DOHH2 (cell line): ENCODE measurements around the gene PRKCZ.

Experiments
- H3F3A ChIP-seq: fragments of 200-600 bp; sonication (generic), shearing (Covaris generic); 2 replicates; pipeline ENCODE4 v1.6.0; 2016; ENCODE audit warnings: antibody characterized with exemption, mild to moderate bottlenecking; ENCODE audit not compliant: control insufficient read depth, insufficient read depth
- H3K27ac ChIP-seq: fragments of 200-600 bp; sonication (generic); 2 replicates; pipeline ENCODE4 v1.5.1; 2014; ENCODE audit warnings: low read depth, mild to moderate bottlenecking, low read length, moderate library complexity
- H3K27me3 ChIP-seq: fragments of 200-600 bp; sonication (generic); 2 replicates; pipeline ENCODE4 v1.6.1; 2014; ENCODE audit warnings: mild to moderate bottlenecking, low read length, mixed read lengths; ENCODE audit not compliant: control insufficient read depth
- H3K36me3 ChIP-seq: fragments of 200-600 bp; sonication (generic); 2 replicates; pipeline ENCODE4 v1.6.1; 2014; ENCODE audit warnings: mild to moderate bottlenecking, low read length, moderate library complexity, mixed read lengths; ENCODE audit not compliant: control insufficient read depth
- H3K4me1 ChIP-seq: fragments of 200-600 bp; sonication (generic); 2 replicates; pipeline ENCODE4 v1.6.1; 2014; ENCODE audit warnings: mild to moderate bottlenecking, low read length, mixed read lengths; ENCODE audit not compliant: control insufficient read depth
- H3K4me2 ChIP-seq: fragments of 200-600 bp; sonication (generic); 2 replicates; pipeline ENCODE4 v1.6.0; 2014; ENCODE audit warnings: mild to moderate bottlenecking, low read length, moderate library complexity
- H3K4me3 ChIP-seq: fragments of 200-600 bp; sonication (generic); 2 replicates; pipeline ENCODE4 v1.5.1; 2014; ENCODE audit warnings: mild to moderate bottlenecking, low read length, mixed read lengths
- H3K79me2 ChIP-seq: fragments of 200-600 bp; sonication (generic); 2 replicates; pipeline ENCODE4 v1.6.1; 2014; ENCODE audit warnings: mild to moderate bottlenecking, low read length, mixed read lengths; ENCODE audit not compliant: control insufficient read depth
- H3K9me2 ChIP-seq: fragments of 200-600 bp; sonication (generic); replicated peaks from 2 replicates; pipeline ENCODE4 v1.6.1; 2014; ENCODE audit warnings: mild to moderate bottlenecking, low read length, mixed read lengths; ENCODE audit not compliant: control insufficient read depth
- H3K9me3 ChIP-seq: fragments of 200-600 bp; sonication (generic); 2 replicates; pipeline ENCODE4 v1.6.1; 2014; ENCODE audit warnings: antibody characterized with exemption, low read length, mixed read lengths; ENCODE audit not compliant: control insufficient read depth, insufficient read depth
- H4K20me1 ChIP-seq: fragments of 200-600 bp; sonication (generic); 2 replicates; pipeline ENCODE4 v1.6.0; 2014; ENCODE audit warnings: low read depth, mild to moderate bottlenecking, antibody characterized with exemption, low read length, moderate library complexity; ENCODE audit not compliant: control insufficient read depth, insufficient read depth
- EZH2phosphoT487 ChIP-seq: fragments of 200-600 bp; sonication (generic); IDR thresholded peaks from 2 replicates; pipeline ENCODE4 v1.6.1; 2017; ENCODE audit warnings: borderline replicate concordance, mild to moderate bottlenecking, antibody characterized with exemption, low read length, moderate library complexity, mixed read lengths
- TF ChIP-seq, protein P1 (sequence below): fragments of 200-600 bp; sonication (generic); IDR thresholded peaks from one replicate; pipeline ENCODE4 v1.5.1; 2014; ENCODE audit warnings: antibody characterized with exemption, mild to moderate bottlenecking, low read depth, low read length; ENCODE audit not compliant: poor library complexity, severe bottlenecking

PRKCZ gene

DNA sequence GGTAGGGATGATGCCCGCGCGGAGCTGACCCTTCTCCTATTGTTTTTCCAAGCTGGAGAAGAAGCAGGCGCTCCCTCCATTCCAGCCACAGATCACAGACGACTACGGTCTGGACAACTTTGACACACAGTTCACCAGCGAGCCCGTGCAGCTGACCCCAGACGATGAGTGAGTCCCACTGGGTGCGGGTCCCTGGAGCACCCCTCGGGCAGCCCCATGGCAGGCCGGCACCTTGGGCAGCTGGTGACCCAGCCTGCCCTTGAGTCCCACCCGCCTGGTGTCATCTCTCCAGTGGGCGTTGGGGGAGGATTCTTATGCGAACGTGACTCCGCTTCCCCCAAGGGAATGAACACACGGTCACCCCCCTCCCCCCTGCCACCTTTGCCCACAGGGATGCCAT lies 134.3 kb downstream of the PRKCZ start:
- H3F3A ChIP-seq = no peaks in the 10 kb centered on the region
- H4K20me1 ChIP-seq = no peaks in the 10 kb centered on the region
- no peaks in the 10 kb centered on the region for H3K27me3 ChIP-seq
- no peaks in the 10 kb centered on the region for H3K79me2 ChIP-seq
- H3K27ac ChIP-seq = no peak overlapping the region
- H3K9me3 ChIP-seq = no peaks in the 10 kb centered on the region
- H3K4me2 ChIP-seq = no peak overlapping the region
- TF ChIP-seq, protein P1, sequence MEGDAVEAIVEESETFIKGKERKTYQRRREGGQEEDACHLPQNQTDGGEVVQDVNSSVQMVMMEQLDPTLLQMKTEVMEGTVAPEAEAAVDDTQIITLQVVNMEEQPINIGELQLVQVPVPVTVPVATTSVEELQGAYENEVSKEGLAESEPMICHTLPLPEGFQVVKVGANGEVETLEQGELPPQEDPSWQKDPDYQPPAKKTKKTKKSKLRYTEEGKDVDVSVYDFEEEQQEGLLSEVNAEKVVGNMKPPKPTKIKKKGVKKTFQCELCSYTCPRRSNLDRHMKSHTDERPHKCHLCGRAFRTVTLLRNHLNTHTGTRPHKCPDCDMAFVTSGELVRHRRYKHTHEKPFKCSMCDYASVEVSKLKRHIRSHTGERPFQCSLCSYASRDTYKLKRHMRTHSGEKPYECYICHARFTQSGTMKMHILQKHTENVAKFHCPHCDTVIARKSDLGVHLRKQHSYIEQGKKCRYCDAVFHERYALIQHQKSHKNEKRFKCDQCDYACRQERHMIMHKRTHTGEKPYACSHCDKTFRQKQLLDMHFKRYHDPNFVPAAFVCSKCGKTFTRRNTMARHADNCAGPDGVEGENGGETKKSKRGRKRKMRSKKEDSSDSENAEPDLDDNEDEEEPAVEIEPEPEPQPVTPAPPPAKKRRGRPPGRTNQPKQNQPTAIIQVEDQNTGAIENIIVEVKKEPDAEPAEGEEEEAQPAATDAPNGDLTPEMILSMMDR = no peak
- TF ChIP-seq EZH2phosphoT487 = no peak
- H3K9me2 ChIP-seq = no peaks in the 10 kb centered on the region
- H3K4me1 ChIP-seq = peaks cover 3% of the 10 kb centered on the region
- no peak overlapping the region for H3K4me3 ChIP-seq
- H3K36me3 ChIP-seq = no peaks in the 10 kb centered on the region

DNA sequence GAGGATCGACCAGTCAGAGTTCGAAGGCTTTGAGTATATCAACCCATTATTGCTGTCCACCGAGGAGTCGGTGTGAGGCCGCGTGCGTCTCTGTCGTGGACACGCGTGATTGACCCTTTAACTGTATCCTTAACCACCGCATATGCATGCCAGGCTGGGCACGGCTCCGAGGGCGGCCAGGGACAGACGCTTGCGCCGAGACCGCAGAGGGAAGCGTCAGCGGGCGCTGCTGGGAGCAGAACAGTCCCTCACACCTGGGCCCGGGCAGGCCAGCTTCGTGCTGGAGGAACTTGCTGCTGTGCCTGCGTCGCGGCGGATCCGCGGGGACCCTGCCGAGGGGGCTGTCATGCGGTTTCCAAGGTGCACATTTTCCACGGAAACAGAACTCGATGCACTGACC lies 134.7 kb downstream of the PRKCZ start:
- Histone ChIP-seq H3K36me3 (no peaks in the 10 kb centered on the region), H4K20me1 (no peaks in the 10 kb centered on the region), H3K4me2 (no peak overlapping the region), H3F3A (no peaks in the 10 kb centered on the region), H3K9me2 (no peaks in the 10 kb centered on the region), H3K79me2 (no peaks in the 10 kb centered on the region), H3K4me3 (no peak overlapping the region), H3K4me1 (peaks cover 7% of the 10 kb centered on the region), H3K27me3 (no peaks in the 10 kb centered on the region), H3K9me3 (no peaks in the 10 kb centered on the region), H3K27ac (no peak overlapping the region)
- TF ChIP-seq, protein P1 = no peak
- TF ChIP-seq EZH2phosphoT487 = no peak

DNA sequence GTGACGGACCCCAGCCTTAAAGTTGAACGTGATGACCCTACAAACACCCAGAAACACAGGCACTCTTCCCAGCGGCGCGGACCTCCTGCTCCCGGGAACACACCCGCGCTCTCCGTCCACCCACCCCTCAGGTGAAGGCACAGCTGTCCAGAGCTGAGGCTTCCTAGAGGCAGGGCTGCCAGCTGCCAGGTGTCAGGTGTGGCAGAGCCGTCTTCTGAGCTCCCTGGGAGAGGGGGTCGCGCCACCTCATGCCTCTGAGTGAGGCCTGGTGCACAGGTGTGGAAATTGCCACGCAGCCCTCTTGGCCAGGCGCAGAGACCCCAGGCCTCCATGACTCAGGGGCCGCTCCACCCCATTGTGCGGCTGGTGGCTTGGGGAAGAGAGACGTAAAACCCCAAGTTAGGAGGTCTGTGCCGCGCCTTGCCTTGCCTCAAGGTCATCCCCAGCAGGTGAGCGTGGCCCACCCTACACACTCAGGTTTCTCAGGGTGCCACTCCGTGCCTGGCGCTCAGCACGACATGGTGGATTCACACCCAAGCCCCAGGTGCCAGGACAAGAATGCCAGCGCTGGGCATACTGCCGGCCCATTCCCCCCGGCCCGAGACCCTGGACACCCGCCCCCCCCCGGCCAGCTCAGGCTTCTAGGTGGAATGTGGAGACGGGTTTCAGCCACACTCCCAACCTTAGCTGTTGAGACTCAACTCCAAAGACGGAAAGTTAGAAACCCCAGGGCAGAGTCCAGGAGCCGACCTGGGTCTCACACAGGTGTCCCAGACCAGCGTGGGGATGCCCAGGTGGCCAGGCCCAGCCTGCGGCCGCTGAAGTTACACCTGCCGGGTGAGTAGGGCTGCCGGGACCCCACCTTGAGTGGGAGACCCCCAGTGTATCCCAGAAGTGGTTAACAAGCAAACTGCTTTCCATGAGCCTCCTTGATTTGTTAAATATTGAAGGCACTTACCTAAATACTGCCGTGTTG lies 136.0 kb downstream of the PRKCZ start:
- no peaks in the 10 kb centered on the region for H3K79me2 ChIP-seq
- H3K4me2 ChIP-seq = no peak overlapping the region
- no peaks in the 10 kb centered on the region for H4K20me1 ChIP-seq
- no peaks in the 10 kb centered on the region for H3K36me3 ChIP-seq
- H3K4me3 ChIP-seq = no peak overlapping the region
- TF ChIP-seq, protein P1 = no peak
- no peak for TF ChIP-seq EZH2phosphoT487
- H3K27me3 ChIP-seq = no peaks in the 10 kb centered on the region
- peaks cover 8% of the 10 kb centered on the region for H3K4me1 ChIP-seq
- no peaks in the 10 kb centered on the region for H3K9me3 ChIP-seq
- H3K9me2 ChIP-seq = no peaks in the 10 kb centered on the region
- no peak overlapping the region for H3K27ac ChIP-seq
- H3F3A ChIP-seq = no peaks in the 10 kb centered on the region
